ENCODE results near the gene PLAU.

Gene PLAU

DNA sequence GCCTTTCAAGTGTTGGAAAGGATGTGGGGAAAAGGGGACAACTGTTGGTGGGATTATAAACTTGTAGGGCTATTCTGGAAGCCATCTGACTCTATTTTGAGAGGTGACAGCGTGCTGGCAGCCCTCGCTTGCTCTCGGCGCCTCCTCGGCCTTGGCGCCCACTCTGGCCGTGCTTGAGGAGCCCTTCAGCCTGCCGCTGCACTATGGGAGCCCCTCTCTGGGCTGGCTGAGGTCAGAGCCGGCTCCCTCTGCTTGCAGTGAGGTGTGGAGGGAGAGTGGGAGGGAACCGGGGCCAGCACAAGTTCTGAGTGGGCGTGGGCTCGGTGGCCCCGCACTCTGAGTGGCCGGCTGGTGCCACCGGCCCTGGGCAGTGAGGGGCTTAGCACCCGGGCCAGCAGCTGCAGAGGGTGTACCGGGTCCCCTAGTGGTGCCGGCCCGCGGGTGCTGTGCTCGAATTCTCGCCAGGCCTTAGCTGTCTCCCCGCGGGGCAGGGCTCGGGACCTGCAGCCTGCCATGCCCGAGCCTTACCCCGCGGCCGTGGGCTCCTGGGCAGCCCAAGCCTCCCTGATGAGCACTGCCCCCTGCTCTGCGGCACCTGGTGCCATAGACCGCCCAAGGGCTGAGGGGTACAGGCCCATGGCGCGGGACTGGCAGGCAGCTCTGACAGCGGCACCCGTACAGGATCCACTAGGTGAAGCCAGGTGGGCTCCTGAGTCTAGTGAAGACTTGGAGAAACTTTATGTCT is 33.6 kb downstream of the PLAU start:
- no peak overlapping the region for H3K4me3 ChIP-seq (ENCODE audit: low read length)
- TF ChIP-seq CTCF (IDR thresholded peaks at IDR 0.05; ENCODE audit: insufficient read depth, low read depth, low read length, missing control alignments), result no peak
- DNase-seq (ENCODE audit: low read depth), result no peak

- no peak overlapping the region for H3K4me3 ChIP-seq (ENCODE audit: low read length)
- no peak for DNase-seq (ENCODE audit: low read depth)
- TF ChIP-seq CTCF (IDR thresholded peaks at IDR 0.05; ENCODE audit: insufficient read depth, low read depth, low read length, missing control alignments), result no peak
Observed at GRCh38 chr10:73946253-73947145, 35.6 kb downstream of the PLAU start.

- no peak for TF ChIP-seq CTCF (IDR thresholded peaks at IDR 0.05; ENCODE audit: insufficient read depth, low read depth, low read length, missing control alignments)
- no peak overlapping the region for H3K4me3 ChIP-seq (ENCODE audit: low read length)
- no peak for DNase-seq (ENCODE audit: low read depth)
Observed at GRCh38 chr10:73948947-73949633, 38.2 kb downstream of the PLAU start.

DNA sequence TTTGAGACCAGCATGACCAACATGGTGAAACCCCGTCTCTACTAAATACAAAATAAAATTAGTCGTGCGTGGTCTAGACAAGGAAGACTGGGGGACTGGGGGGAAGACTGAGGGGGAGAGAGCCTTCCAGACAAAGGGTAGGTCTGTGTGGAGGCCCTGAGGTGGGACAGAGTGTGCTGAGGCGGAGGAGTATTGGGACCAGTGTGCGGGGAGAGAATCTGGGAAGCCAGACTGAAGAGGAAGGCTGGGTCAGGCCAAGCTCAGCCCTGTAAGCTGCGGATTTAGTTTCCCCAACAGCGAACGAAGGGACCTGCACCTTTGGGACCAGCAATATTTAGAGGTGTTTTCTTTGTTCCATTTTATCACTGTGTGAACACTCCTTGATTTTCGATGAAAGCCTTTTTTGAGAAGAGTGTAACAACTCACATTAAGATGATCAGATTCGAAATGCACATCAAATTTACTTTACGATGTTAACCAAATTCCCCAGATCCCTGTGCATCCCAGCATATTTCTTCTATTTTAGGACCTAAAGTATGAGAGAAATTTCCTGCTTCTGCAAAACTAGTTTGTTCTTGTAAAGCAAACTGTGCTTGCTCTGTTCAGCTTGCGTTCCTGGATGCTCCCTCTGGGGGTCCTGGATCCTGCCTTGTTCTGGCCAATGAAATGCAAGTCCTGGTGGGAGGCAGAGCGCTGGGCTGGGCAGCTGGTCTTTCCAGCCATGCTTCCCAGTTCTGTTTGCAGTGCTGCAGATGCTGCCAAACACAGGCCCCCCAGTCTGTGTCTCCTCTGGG is 39.4 kb downstream of the PLAU start:
- TF ChIP-seq CTCF (IDR thresholded peaks at IDR 0.05; ENCODE audit: insufficient read depth, low read depth, low read length, missing control alignments), result no peak
- H3K4me3 ChIP-seq (ENCODE audit: low read length), result no peak overlapping the region
- DNase-seq (ENCODE audit: low read depth), result no peak

- no peak overlapping the region for H3K4me3 ChIP-seq (ENCODE audit: low read length)
- TF ChIP-seq CTCF (IDR thresholded peaks at IDR 0.05; ENCODE audit: insufficient read depth, low read depth, low read length, missing control alignments), result no peak
- DNase-seq (ENCODE audit: low read depth), result no peak
Observed at GRCh38 chr10:73953665-73954064, 42.7 kb downstream of the PLAU start.

DNA sequence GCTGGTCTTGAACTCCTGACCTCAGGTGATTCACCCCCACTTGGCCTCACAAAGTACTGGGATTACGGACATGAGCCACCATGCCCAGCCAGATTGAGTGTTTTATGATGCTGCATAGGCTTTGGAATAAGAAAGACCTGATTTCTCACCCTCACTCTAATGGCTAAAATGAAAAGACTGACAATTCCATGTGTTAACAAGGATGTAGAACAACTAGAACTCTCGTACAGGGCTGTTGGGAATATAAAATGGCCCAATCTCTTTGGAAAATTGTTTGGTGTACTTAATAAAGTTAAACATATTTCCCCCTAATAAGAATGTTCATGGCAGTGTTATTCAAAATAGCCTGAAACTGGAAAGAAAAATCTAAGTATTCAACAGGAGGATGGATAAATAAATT is 43.8 kb downstream of the PLAU start:
- DNase-seq (ENCODE audit: low read depth), result no peak
- no peak for TF ChIP-seq CTCF (IDR thresholded peaks at IDR 0.05; ENCODE audit: insufficient read depth, low read depth, low read length, missing control alignments)
- H3K4me3 ChIP-seq (ENCODE audit: low read length), result no peak overlapping the region

All from epithelial cell of esophagus (primary cell).